HepG2 (cell line): ENCODE results near the gene OAS3. TPM values are rescaled to one million over a fixed set of nuclear protein-coding genes. Genes with fewer than 3 reads are reported as not detected.

Experiments used
- ATF7-NPFF ChIP-seq: sonication (generic); formaldehyde crosslinking; IDR thresholded peaks from 2 replicates; pipeline ENCODE4 v1.8.1; 2023; ENCODE audit warnings: mild to moderate bottlenecking, low read depth, missing genetic modification reagents, moderate library complexity
- BCL3 ChIP-seq: sonication (generic); formaldehyde crosslinking; IDR thresholded peaks from 2 replicates; pipeline ENCODE4 v1.5.1; 2020; ENCODE audit warnings: mild to moderate bottlenecking, missing genetic modification reagents, moderate library complexity
- BORCS8-MEF2B ChIP-seq: sonication (generic); formaldehyde crosslinking; IDR thresholded peaks from 2 replicates; pipeline ENCODE4 v1.8.0; 2022; ENCODE audit warnings: mild to moderate bottlenecking, missing genetic modification reagents
- ELF3 ChIP-seq: IDR thresholded peaks from 2 replicates; pipeline ENCODE4 v1.6.1; 2016; ENCODE audit warnings: missing genetic modification reagents, missing compliant biosample characterization
- GABPB1 ChIP-seq: IDR thresholded peaks from 2 replicates; pipeline ENCODE4 v1.6.1; 2016; ENCODE audit warnings: mild to moderate bottlenecking, missing genetic modification reagents, moderate library complexity, missing compliant biosample characterization
- GATAD1 ChIP-seq: IDR thresholded peaks from 2 replicates; pipeline ENCODE4 v1.6.1; 2016; ENCODE audit warnings: missing genetic modification reagents, missing compliant biosample characterization
- GPN1 ChIP-seq: sonication (generic); formaldehyde crosslinking; IDR thresholded peaks from 2 replicates; pipeline ENCODE4 v1.5.1; 2020; ENCODE audit warnings: missing genetic modification reagents, borderline replicate concordance
- HES4 ChIP-seq: sonication (generic); formaldehyde crosslinking; IDR thresholded peaks from 2 replicates; pipeline ENCODE4 v1.9.0; 2021; ENCODE audit warnings: mild to moderate bottlenecking, missing genetic modification reagents, borderline replicate concordance
- IRF2 ChIP-seq: IDR thresholded peaks from 2 replicates; pipeline ENCODE4 v1.6.1; 2018; ENCODE audit warnings: missing genetic modification reagents, missing compliant biosample characterization
- MED13 ChIP-seq: sonication (generic); formaldehyde crosslinking; IDR thresholded peaks from 2 replicates; pipeline ENCODE4 v1.5.0; 2020; ENCODE audit warnings: missing genetic modification reagents
- NR1H2 ChIP-seq: sonication (generic); formaldehyde crosslinking; IDR thresholded peaks from 2 replicates; pipeline ENCODE4 v1.8.1; 2022; ENCODE audit warnings: low read depth, missing genetic modification reagents, borderline replicate concordance
- PHF20 ChIP-seq: sonication (generic); formaldehyde crosslinking; IDR thresholded peaks from 2 replicates; pipeline ENCODE4 v1.5.0; 2020; ENCODE audit warnings: mild to moderate bottlenecking, missing genetic modification reagents
- SIX1 ChIP-seq: sonication (generic); formaldehyde crosslinking; IDR thresholded peaks from 2 replicates; pipeline ENCODE4 v1.4.0; 2020; ENCODE audit warnings: missing genetic modification reagents, borderline replicate concordance
- SNAPC2 ChIP-seq: sonication (generic); formaldehyde crosslinking; IDR thresholded peaks from 2 replicates; pipeline ENCODE4 v1.8.1; 2022; ENCODE audit warnings: mild to moderate bottlenecking, missing genetic modification reagents
- SOX5 ChIP-seq: IDR thresholded peaks from 2 replicates; pipeline ENCODE4 v1.6.1; 2016; ENCODE audit warnings: borderline replicate concordance
- YEATS4 ChIP-seq: sonication (generic); formaldehyde crosslinking; IDR thresholded peaks from 2 replicates; pipeline ENCODE4 v1.4.0; 2020; ENCODE audit warnings: missing genetic modification reagents, borderline replicate concordance
- ZNF124 ChIP-seq: sonication (generic); formaldehyde crosslinking; IDR thresholded peaks from 2 replicates; pipeline ENCODE4 v1.4.0; 2020; ENCODE audit warnings: missing genetic modification reagents
- ZNF292 ChIP-seq: sonication (generic); formaldehyde crosslinking; IDR thresholded peaks from 2 replicates; pipeline ENCODE4 v1.8.1; 2022; ENCODE audit warnings: mild to moderate bottlenecking, low read depth, missing genetic modification reagents, borderline replicate concordance
- ZNF451 ChIP-seq: sonication (generic); formaldehyde crosslinking; IDR thresholded peaks from 2 replicates; pipeline ENCODE4 v1.5.0; 2020; ENCODE audit warnings: mild to moderate bottlenecking, missing genetic modification reagents
- ZNF562 ChIP-seq: sonication (generic); formaldehyde crosslinking; IDR thresholded peaks from 2 replicates; pipeline ENCODE4 v1.8.0; 2022; ENCODE audit warnings: missing genetic modification reagents, borderline replicate concordance
- ZNF569 ChIP-seq: sonication (generic); formaldehyde crosslinking; IDR thresholded peaks from 2 replicates; pipeline ENCODE4 v1.5.0; 2020; ENCODE audit warnings: mild to moderate bottlenecking, missing genetic modification reagents, moderate library complexity, borderline replicate concordance
- ZNF850 ChIP-seq: sonication (generic); formaldehyde crosslinking; conservative IDR thresholded peaks from 2 replicates; pipeline ENCODE4 v1.9.0; 2021; ENCODE audit warnings: mild to moderate bottlenecking, missing genetic modification reagents
- ZNF883 ChIP-seq: sonication (generic); formaldehyde crosslinking; IDR thresholded peaks from 2 replicates; pipeline ENCODE4 v1.5.1; 2020; ENCODE audit warnings: mild to moderate bottlenecking, missing genetic modification reagents; ENCODE audit errors: not compliant biosample characterization
- polyA plus RNA-seq, 8 experiments: library from polyadenylated mRNA; depleted of rRNA in 3 of 8; stranded (reverse) in 7 of 8; unstranded in 1 of 8; fragments of >200 nt; fragmentation: Illumina TruSeq in 4 of 8; extraction: Trizol in 4 of 8; gene quantifications; 2 replicates each; pipeline versions ENCODE4 v1.2.1 to v1.2.3, GENCODE V29; 2011 to 2016; ENCODE audit warnings: low read depth in 4 of 8, missing spikeins in 1 of 8, mixed read lengths in 1 of 8; ENCODE audit not compliant: insufficient read depth in 1 of 8
- total RNA-seq, 5 experiments: library from RNA; depleted of rRNA; stranded (reverse); fragments of >200 nt; fragmentation: Illumina TruSeq; extraction: Trizol; gene quantifications; 2 replicates each; pipeline ENCODE4 v1.2.3, GENCODE V29; 2016; ENCODE audit warnings: low read depth in 1 of 5
- TF ChIP-seq, protein P1 (sequence below): sonication (generic); formaldehyde crosslinking; IDR thresholded peaks from 2 replicates; pipeline ENCODE4 v1.4.0; 2020; ENCODE audit warnings: mild to moderate bottlenecking, missing genetic modification reagents
- TF ChIP-seq, protein P2 (sequence below): IDR thresholded peaks from 2 replicates; pipeline ENCODE4 v1.6.1; 2016; ENCODE audit warnings: control low read depth
- TF ChIP-seq, protein P3 (sequence below): sonication (generic); formaldehyde crosslinking; IDR thresholded peaks from 2 replicates; pipeline ENCODE4 v1.5.0; 2020; ENCODE audit warnings: mild to moderate bottlenecking, missing genetic modification reagents, moderate library complexity

OAS3 gene
- total and polyA plus RNA-seq, 2 of the 13 experiments (the other 11 are each of a cell fraction or from before 2014, with no cell fraction given) = 4.8 to 10.5 TPM

DNA sequence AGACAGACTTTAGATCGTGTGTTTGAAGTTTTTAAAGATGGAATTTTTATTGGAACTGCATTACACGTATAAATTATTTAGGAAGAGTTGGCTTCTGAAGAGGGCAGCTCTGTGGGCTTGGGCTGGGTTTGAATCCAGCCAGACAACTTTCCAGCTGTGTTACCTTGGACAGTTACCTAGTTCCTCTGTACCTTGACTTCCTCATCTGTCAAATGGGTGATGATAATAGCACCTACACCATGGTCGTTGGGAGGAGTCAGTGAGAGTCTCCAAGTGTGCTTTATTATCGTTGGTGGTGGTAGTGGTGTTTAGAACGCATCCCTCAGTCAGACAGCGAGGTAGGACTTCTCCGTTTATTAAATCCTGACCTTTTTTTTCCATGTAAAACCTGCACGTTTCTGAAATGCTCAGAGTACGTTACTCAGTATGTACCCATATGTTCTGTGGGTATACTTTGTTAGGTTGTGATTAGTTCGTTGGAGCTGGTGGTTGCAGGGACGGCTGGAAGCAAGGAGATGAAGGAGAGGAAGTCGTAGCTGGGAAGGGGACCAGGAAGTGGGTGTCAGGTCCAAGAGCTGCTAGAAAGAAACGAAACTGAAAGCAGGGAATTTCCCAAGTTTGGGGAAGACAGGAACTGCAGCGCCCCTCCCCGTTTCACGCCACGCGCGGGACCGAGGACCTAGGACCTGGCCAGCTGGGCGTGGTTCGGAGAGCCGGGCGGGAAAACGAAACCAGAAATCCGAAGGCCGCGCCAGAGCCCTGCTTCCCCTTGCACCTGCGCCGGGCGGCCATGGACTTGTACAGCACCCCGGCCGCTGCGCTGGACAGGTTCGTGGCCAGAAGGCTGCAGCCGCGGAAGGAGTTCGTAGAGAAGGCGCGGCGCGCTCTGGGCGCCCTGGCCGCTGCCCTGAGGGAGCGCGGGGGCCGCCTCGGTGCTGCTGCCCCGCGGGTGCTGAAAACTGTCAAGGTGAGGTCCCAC lies at the start of gene OAS3 (continued):
- peak; percentile 71; the same call in 1 of the 2 replicates for TF ChIP-seq BCL3 (CRISPR knock-in tag)
- TF ChIP-seq, protein P1, sequence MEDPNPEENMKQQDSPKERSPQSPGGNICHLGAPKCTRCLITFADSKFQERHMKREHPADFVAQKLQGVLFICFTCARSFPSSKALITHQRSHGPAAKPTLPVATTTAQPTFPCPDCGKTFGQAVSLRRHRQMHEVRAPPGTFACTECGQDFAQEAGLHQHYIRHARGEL (CRISPR knock-in tag) = 0 out of 2 replicates have a peak, but pooled peaks have one; percentile 66
- TF ChIP-seq BORCS8-MEF2B (CRISPR knock-in tag) = peak; percentile 52; the same call in 1 of the 2 replicates
- peak; percentile 73; the same call in 1 of the 2 replicates for TF ChIP-seq YEATS4
- TF ChIP-seq, protein P2, sequence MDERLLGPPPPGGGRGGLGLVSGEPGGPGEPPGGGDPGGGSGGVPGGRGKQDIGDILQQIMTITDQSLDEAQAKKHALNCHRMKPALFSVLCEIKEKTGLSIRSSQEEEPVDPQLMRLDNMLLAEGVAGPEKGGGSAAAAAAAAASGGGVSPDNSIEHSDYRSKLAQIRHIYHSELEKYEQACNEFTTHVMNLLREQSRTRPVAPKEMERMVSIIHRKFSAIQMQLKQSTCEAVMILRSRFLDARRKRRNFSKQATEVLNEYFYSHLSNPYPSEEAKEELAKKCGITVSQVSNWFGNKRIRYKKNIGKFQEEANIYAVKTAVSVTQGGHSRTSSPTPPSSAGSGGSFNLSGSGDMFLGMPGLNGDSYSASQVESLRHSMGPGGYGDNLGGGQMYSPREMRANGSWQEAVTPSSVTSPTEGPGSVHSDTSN (CRISPR knock-in tag) = no peak
- TF ChIP-seq ELF3 (CRISPR knock-in tag) = peak; percentile 80
- TF ChIP-seq ZNF451 (CRISPR knock-in tag) = no peak
- TF ChIP-seq GABPB1 = peak; percentile 85
- TF ChIP-seq, protein P3, sequence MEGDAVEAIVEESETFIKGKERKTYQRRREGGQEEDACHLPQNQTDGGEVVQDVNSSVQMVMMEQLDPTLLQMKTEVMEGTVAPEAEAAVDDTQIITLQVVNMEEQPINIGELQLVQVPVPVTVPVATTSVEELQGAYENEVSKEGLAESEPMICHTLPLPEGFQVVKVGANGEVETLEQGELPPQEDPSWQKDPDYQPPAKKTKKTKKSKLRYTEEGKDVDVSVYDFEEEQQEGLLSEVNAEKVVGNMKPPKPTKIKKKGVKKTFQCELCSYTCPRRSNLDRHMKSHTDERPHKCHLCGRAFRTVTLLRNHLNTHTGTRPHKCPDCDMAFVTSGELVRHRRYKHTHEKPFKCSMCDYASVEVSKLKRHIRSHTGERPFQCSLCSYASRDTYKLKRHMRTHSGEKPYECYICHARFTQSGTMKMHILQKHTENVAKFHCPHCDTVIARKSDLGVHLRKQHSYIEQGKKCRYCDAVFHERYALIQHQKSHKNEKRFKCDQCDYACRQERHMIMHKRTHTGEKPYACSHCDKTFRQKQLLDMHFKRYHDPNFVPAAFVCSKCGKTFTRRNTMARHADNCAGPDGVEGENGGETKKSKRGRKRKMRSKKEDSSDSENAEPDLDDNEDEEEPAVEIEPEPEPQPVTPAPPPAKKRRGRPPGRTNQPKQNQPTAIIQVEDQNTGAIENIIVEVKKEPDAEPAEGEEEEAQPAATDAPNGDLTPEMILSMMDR (CRISPR knock-in tag) = peak; percentile 52
- TF ChIP-seq ZNF850 (CRISPR knock-in tag) = no peak
- no peak for TF ChIP-seq HES4 (CRISPR knock-in tag)
- TF ChIP-seq NR1H2 (CRISPR knock-in tag) = no peak
- peak; percentile 52; the same call in 1 of the 2 replicates for TF ChIP-seq GATAD1 (CRISPR knock-in tag)
- TF ChIP-seq ATF7-NPFF (CRISPR knock-in tag) = no peak
- peak; percentile 100 for TF ChIP-seq IRF2 (CRISPR knock-in tag)
- peak; percentile 60 for TF ChIP-seq ZNF883
- no peak for TF ChIP-seq SOX5 (CRISPR knock-in tag)
- peak; percentile 87 for TF ChIP-seq ZNF292 (CRISPR knock-in tag)
- TF ChIP-seq ZNF124 = no peak
- no peak for TF ChIP-seq ZNF562 (CRISPR knock-in tag)
- TF ChIP-seq GPN1 (CRISPR knock-in tag) = no peak
- peak; percentile 88 for TF ChIP-seq PHF20 (CRISPR knock-in tag)
- no peak for TF ChIP-seq SIX1 (CRISPR knock-in tag)
- no peak for TF ChIP-seq MED13 (CRISPR knock-in tag)
- TF ChIP-seq ZNF569 (CRISPR knock-in tag) = no peak
- TF ChIP-seq SNAPC2 (CRISPR knock-in tag) = 0 out of 2 replicates have a peak, but pooled peaks have one; percentile 46
